HepG2 (cell line): Measurements from ENCODE around the gene GSC2. TPM values are rescaled to one million over a fixed set of nuclear protein-coding genes. Genes with fewer than 3 reads are reported as not detected.

Experiments used
- ATF4 ChIP-seq, 2 experiments: fragments of 450-650 bp in 1 of 2; sonication (generic) in 1 of 2; formaldehyde crosslinking; IDR thresholded peaks; 2 replicates each; pipeline versions ENCODE4 v1.5.0 to v1.8.0; 2020 to 2022; ENCODE audit warnings: mild to moderate bottlenecking in 1 of 2, missing genetic modification reagents in 1 of 2
- BRCA1 ChIP-seq: sonication (generic); formaldehyde crosslinking; IDR thresholded peaks from 2 replicates; pipeline ENCODE4 v1.4.0; 2020; ENCODE audit warnings: missing genetic modification reagents
- CHD4 ChIP-seq: fragments of 200-600 bp; sonication (generic); IDR thresholded peaks from 2 replicates; pipeline ENCODE4 v1.7.0; 2017; ENCODE audit warnings: mild to moderate bottlenecking, low read length, borderline replicate concordance
- CTCF ChIP-seq: sonication (generic); formaldehyde crosslinking; IDR thresholded peaks from 2 replicates; pipeline ENCODE4 v1.5.0; 2020; ENCODE audit warnings: mild to moderate bottlenecking, missing genetic modification reagents, moderate library complexity
- GABPB1 ChIP-seq: IDR thresholded peaks from 2 replicates; pipeline ENCODE4 v1.6.1; 2016; ENCODE audit warnings: mild to moderate bottlenecking, missing genetic modification reagents, moderate library complexity, missing compliant biosample characterization
- GZF1 ChIP-seq: sonication (generic); formaldehyde crosslinking; IDR thresholded peaks from 2 replicates; pipeline ENCODE4 v1.5.1; 2020; ENCODE audit warnings: mild to moderate bottlenecking, missing genetic modification reagents
- HNF4G ChIP-seq, 2 experiments: sonication (generic) in 1 of 2; formaldehyde crosslinking in 1 of 2; IDR thresholded peaks; 2 replicates each; pipeline versions ENCODE4 v1.4.0 to v1.6.1; 2011 to 2020; ENCODE audit warnings: borderline replicate concordance in 2 of 2, low read depth in 2 of 2, mild to moderate bottlenecking in 2 of 2, low read length in 1 of 2, missing genetic modification reagents in 1 of 2, moderate library complexity in 1 of 2
- MAZ ChIP-seq, 2 experiments: sonication (generic) in 1 of 2; formaldehyde crosslinking in 1 of 2; IDR thresholded peaks; 2 replicates each; pipeline versions ENCODE4 v1.5.0 to v1.6.1; 2012 to 2020; ENCODE audit warnings: low read depth in 2 of 2, mild to moderate bottlenecking in 2 of 2, borderline replicate concordance in 1 of 2, improper control_type of control experiment in 1 of 2, low read length in 1 of 2, missing genetic modification reagents in 1 of 2, moderate library complexity in 1 of 2
- PRPF4 ChIP-seq: fragments of 200-400 bp; formaldehyde crosslinking; IDR thresholded peaks from 2 replicates; pipeline ENCODE4 v1.6.1; 2016; ENCODE audit warnings: low read length, low read depth; ENCODE audit not compliant: poor library complexity, severe bottlenecking
- RFX3 ChIP-seq: IDR thresholded peaks from 2 replicates; pipeline ENCODE4 v1.6.1; 2016; ENCODE audit warnings: missing biosample characterization, missing genetic modification reagents
- TARDBP ChIP-seq: sonication (generic); formaldehyde crosslinking; IDR thresholded peaks from 2 replicates; pipeline ENCODE4 v1.8.0; 2022; ENCODE audit warnings: mild to moderate bottlenecking, missing genetic modification reagents
- ZNF615 ChIP-seq: sonication (generic); formaldehyde crosslinking; IDR thresholded peaks from 2 replicates; pipeline ENCODE4 v1.5.0; 2020; ENCODE audit warnings: mild to moderate bottlenecking, missing genetic modification reagents, borderline replicate concordance
- polyA plus RNA-seq, 8 experiments: library from polyadenylated mRNA; depleted of rRNA in 3 of 8; stranded (reverse) in 7 of 8; unstranded in 1 of 8; fragments of >200 nt; fragmentation: Illumina TruSeq in 4 of 8; extraction: Trizol in 4 of 8; gene quantifications; 2 replicates each; pipeline versions ENCODE4 v1.2.1 to v1.2.3, GENCODE V29; 2011 to 2016; ENCODE audit warnings: low read depth in 4 of 8, missing spikeins in 1 of 8, mixed read lengths in 1 of 8; ENCODE audit not compliant: insufficient read depth in 1 of 8
- total RNA-seq, 5 experiments: library from RNA; depleted of rRNA; stranded (reverse); fragments of >200 nt; fragmentation: Illumina TruSeq; extraction: Trizol; gene quantifications; 2 replicates each; pipeline ENCODE4 v1.2.3, GENCODE V29; 2016; ENCODE audit warnings: low read depth in 1 of 5
- TF ChIP-seq, protein P1 (sequence below): sonication (generic); formaldehyde crosslinking; IDR thresholded peaks from 2 replicates; pipeline ENCODE4 v1.5.0; 2020; ENCODE audit warnings: mild to moderate bottlenecking, missing genetic modification reagents, borderline replicate concordance

The GSC2 gene
- total and polyA plus RNA-seq, 2 of the 13 experiments (the other 11 are each of a cell fraction or from before 2014, with no cell fraction given) = not detected

DNA sequence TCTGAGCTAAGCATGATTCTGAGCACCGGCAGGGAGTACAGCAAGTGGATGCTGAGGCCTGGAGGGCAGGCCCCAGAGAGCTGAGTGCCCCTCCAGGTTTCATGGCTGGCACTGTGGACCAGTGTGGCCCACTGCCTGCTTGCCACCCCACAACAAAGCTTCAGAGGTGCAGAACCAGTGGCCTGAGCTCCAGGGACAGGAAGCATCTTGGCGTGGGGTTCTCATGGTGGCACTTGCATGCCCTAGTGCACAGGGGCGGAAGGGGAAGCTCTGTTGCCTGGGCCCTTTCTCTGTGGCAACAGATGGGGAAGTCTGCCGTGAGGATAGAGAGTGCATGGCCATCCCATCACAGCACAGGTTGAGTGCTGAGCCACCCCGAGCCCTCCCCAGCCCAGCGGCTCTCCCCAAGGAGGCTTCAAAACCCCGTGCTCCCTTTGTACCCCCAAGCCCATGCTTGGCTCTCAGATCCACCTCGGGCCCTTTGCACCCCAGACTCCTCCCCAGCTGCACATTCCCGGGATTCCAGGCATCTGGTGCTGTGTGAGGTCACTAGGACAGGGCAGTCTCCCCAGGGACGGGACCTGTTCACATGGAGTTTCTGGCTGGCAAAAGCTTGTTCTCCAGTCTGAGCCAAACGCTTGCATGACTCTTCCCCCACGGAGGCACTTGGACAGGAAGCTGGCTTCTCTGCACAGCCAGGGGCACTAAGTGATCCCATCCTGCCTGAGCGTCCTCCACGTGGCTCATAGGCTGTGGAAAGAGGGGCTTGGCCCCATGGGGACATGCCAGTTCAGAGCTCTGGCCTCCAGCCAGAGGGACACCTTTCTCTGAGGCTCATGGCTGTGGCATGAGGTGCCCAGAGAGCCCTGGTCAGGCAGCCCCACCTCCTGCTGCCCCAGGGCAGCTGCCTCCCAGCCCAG is 24.3 kb upstream of the GSC2 start (continued):
- TF ChIP-seq HNF4G (IDR thresholded peaks at IDR 0.05; ENCODE audit: borderline replicate concordance, low read depth, low read length) = peak; percentile 24; the same call in 1 of the 2 replicates
- no peak for TF ChIP-seq HNF4G (CRISPR knock-in tag; IDR thresholded peaks at IDR 0.05; ENCODE audit: borderline replicate concordance, low read depth)
- peak; percentile 14; the same call in 1 of the 2 replicates for TF ChIP-seq GABPB1 (CRISPR knock-in tag)
- no peak for TF ChIP-seq CHD4
- peak; percentile 7; the same call in 1 of the 2 replicates for TF ChIP-seq CTCF
- no peak for TF ChIP-seq PRPF4
- TF ChIP-seq RFX3 (CRISPR knock-in tag) = no peak
- TF ChIP-seq TARDBP = no peak
- TF ChIP-seq ATF4 (CRISPR knock-in tag; IDR thresholded peaks at IDR 0.05) = no peak
- TF ChIP-seq, protein P1, sequence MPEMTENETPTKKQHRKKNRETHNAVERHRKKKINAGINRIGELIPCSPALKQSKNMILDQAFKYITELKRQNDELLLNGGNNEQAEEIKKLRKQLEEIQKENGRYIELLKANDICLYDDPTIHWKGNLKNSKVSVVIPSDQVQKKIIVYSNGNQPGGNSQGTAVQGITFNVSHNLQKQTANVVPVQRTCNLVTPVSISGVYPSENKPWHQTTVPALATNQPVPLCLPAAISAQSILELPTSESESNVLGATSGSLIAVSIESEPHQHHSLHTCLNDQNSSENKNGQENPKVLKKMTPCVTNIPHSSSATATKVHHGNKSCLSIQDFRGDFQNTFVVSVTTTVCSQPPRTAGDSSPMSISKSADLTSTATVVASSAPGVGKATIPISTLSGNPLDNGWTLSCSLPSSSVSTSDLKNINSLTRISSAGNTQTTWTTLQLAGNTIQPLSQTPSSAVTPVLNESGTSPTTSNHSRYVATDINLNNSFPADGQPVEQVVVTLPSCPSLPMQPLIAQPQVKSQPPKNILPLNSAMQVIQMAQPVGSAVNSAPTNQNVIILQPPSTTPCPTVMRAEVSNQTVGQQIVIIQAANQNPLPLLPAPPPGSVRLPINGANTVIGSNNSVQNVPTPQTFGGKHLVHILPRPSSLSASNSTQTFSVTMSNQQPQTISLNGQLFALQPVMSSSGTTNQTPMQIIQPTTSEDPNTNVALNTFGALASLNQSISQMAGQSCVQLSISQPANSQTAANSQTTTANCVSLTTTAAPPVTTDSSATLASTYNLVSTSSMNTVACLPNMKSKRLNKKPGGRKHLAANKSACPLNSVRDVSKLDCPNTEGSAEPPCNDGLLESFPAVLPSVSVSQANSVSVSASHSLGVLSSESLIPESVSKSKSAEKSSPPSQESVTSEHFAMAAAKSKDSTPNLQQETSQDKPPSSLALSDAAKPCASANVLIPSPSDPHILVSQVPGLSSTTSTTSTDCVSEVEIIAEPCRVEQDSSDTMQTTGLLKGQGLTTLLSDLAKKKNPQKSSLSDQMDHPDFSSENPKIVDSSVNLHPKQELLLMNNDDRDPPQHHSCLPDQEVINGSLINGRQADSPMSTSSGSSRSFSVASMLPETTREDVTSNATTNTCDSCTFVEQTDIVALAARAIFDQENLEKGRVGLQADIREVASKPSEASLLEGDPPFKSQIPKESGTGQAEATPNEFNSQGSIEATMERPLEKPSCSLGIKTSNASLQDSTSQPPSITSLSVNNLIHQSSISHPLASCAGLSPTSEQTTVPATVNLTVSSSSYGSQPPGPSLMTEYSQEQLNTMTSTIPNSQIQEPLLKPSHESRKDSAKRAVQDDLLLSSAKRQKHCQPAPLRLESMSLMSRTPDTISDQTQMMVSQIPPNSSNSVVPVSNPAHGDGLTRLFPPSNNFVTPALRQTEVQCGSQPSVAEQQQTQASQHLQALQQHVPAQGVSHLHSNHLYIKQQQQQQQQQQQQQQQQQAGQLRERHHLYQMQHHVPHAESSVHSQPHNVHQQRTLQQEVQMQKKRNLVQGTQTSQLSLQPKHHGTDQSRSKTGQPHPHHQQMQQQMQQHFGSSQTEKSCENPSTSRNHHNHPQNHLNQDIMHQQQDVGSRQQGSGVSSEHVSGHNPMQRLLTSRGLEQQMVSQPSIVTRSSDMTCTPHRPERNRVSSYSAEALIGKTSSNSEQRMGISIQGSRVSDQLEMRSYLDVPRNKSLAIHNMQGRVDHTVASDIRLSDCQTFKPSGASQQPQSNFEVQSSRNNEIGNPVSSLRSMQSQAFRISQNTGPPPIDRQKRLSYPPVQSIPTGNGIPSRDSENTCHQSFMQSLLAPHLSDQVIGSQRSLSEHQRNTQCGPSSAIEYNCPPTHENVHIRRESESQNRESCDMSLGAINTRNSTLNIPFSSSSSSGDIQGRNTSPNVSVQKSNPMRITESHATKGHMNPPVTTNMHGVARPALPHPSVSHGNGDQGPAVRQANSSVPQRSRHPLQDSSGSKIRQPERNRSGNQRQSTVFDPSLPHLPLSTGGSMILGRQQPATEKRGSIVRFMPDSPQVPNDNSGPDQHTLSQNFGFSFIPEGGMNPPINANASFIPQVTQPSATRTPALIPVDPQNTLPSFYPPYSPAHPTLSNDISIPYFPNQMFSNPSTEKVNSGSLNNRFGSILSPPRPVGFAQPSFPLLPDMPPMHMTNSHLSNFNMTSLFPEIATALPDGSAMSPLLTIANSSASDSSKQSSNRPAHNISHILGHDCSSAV (CRISPR knock-in tag) = no peak
- TF ChIP-seq MAZ (IDR thresholded peaks at IDR 0.05; ENCODE audit: borderline replicate concordance, low read depth, low read length) = no peak
- 0 out of 2 replicates have a peak, but pooled peaks have one; percentile 16 for TF ChIP-seq MAZ (CRISPR knock-in tag; IDR thresholded peaks at IDR 0.05; ENCODE audit: low read depth)
- TF ChIP-seq BRCA1 (CRISPR knock-in tag) = no peak
- TF ChIP-seq ZNF615 = no peak
- TF ChIP-seq GZF1 (CRISPR knock-in tag) = no peak
